Measurements from ENCODE around the gene PCDHGB4.

GRCh38 chr5:141359790-141360426 is 27.6 kb upstream of the PCDHGB4 start, which contains the start of gene PCDHGB2:
- peak; percentile 58 to 70 (median 68) for TF ChIP-seq CTCF (IDR thresholded peaks at IDR 0.05 in 2 of 3, conservative IDR thresholded peaks at IDR 0.05 in 1 of 3; ENCODE audit: insufficient read depth in 2 of 3, low read depth in 1 of 3, low read length in 3 of 3)
- no peak for TF ChIP-seq TAF1 (IDR thresholded peaks at IDR 0.05; ENCODE audit: control insufficient read depth, extremely low read depth, insufficient read depth, low read length, severe bottlenecking)
- TF ChIP-seq CCAR2 (IDR thresholded peaks at IDR 0.05; ENCODE audit: low read depth, low read length), result no peak
